CD4-positive, CD25-positive, alpha-beta regulatory T cell (primary cell): Measurements from ENCODE around the gene SZT2. TPM values are rescaled to one million over a fixed set of nuclear protein-coding genes. Genes with fewer than 3 reads are reported as not detected.

Experiments used
- ATAC-seq, 2 donors: fragments of 150-1000 bp; cut with Tn5 transposase; one replicate each; pipeline ENCODE4 v1.10.0; 2021; ENCODE audit warnings: low read depth in 2 of 2, moderate number of reproducible peaks in 2 of 2, moderate library complexity in 1 of 2
- DNase-seq, 3 donors: peaks; one replicate each; pipeline versions ENCODE4 v3.0.0 to v3.0.0-alpha.2; 2012 to 2022; ENCODE audit warnings: mixed read lengths in 1 of 3
- H3K27ac ChIP-seq: one replicate; pipeline ENCODE4 v1.7.0; 2013; ENCODE audit warnings: mild to moderate bottlenecking, low read length; ENCODE audit not compliant: insufficient read depth, poor library complexity, severe bottlenecking
- H3K27me3 ChIP-seq: one replicate; pipeline ENCODE4 v1.7.0; 2013; ENCODE audit warnings: low read length; ENCODE audit not compliant: control insufficient read depth, insufficient read depth
- H3K36me3 ChIP-seq: one replicate; pipeline ENCODE4 v1.7.0; 2013; ENCODE audit warnings: mild to moderate bottlenecking, low read length, moderate library complexity; ENCODE audit not compliant: control insufficient read depth, insufficient read depth
- H3K4me1 ChIP-seq: 2 replicates; pipeline ENCODE4 v1.7.0; 2013; ENCODE audit warnings: mild to moderate bottlenecking, low read length; ENCODE audit not compliant: insufficient read depth, control insufficient read depth, poor library complexity, severe bottlenecking
- H3K4me3 ChIP-seq: one replicate; pipeline ENCODE4 v1.7.0; 2013; ENCODE audit warnings: low read depth, mild to moderate bottlenecking, low read length, moderate library complexity
- H3K9me3 ChIP-seq, 2 experiments: 1 replicate in 1 of 2; 2 replicates in 1 of 2; pipeline ENCODE4 v1.7.0; 2013; ENCODE audit warnings: low read length in 2 of 2, mild to moderate bottlenecking in 1 of 2, moderate library complexity in 1 of 2; ENCODE audit not compliant: control insufficient read depth in 2 of 2
- H3K27ac Mint-ChIP-seq, 3 donors: one replicate each; pipeline ENCODE4 v1.8.0; 2020 to 2022; ENCODE audit warnings: mild to moderate bottlenecking in 3 of 3, mixed read lengths in 3 of 3, moderate library complexity in 2 of 3
- H3K27me3 Mint-ChIP-seq: one replicate; pipeline ENCODE4 v1.8.0; 2022; ENCODE audit warnings: mild to moderate bottlenecking, mixed read lengths
- H3K36me3 Mint-ChIP-seq: one replicate; pipeline ENCODE4 v1.8.0; 2020; ENCODE audit warnings: mixed read lengths
- H3K4me1 Mint-ChIP-seq, 4 donors: one replicate each; pipeline ENCODE4 v1.8.0; 2020 to 2022; ENCODE audit warnings: mixed read lengths in 4 of 4, mild to moderate bottlenecking in 1 of 4
- H3K4me3 Mint-ChIP-seq, 4 donors: one replicate each; pipeline ENCODE4 v1.8.0; 2020 to 2022; ENCODE audit warnings: mild to moderate bottlenecking in 4 of 4, mixed read lengths in 4 of 4, moderate library complexity in 3 of 4
- H3K9me3 Mint-ChIP-seq, 7 donors: one replicate each; pipeline ENCODE4 v1.8.0; 2020 to 2022; ENCODE audit warnings: mixed read lengths in 7 of 7, mild to moderate bottlenecking in 3 of 7, moderate library complexity in 2 of 7
- polyA plus RNA-seq, 4 donors: library from polyadenylated mRNA; unstranded; fragments of 300-500 nt; fragmentation: Illumina TruSeq; gene quantifications; one replicate each; pipeline ENCODE4 v1.2.3, GENCODE V29; 2021
- total RNA-seq: library from RNA; stranded (reverse); gene quantifications from one replicate; pipeline ENCODE4 v1.2.3, GENCODE V29; 2022

Gene SZT2
- total and polyA plus RNA-seq, 5 donors from 2014 or later, result 1.5 to 107 (median 3.9) TPM

- H3K36me3 ChIP-seq, result peaks cover 79% of the 10 kb centered on the region
- peaks cover 37% of the 10 kb centered on the region for H3K36me3 Mint-ChIP-seq
- peaks cover 0 to 2% (median 0%) of the 10 kb centered on the region in 7 donors for H3K9me3 Mint-ChIP-seq
- H3K27me3 ChIP-seq, result no peaks in the 10 kb centered on the region
- no peaks in the 10 kb centered on the region for H3K27me3 Mint-ChIP-seq
- no peak overlapping the region for H3K27ac ChIP-seq
- DNase-seq (no peak), ATAC-seq (no peak)
- peaks cover 0 to 2% (median under 1%) of the 10 kb centered on the region in 4 donors for H3K4me1 Mint-ChIP-seq
- no peak overlapping the region for H3K4me3 Mint-ChIP-seq
- peak overlapping the region in 2 of 3 donors; percentile 65 to 84 for H3K27ac Mint-ChIP-seq
- H3K4me1 ChIP-seq, result no peaks in the 10 kb centered on the region
- no peak overlapping the region for H3K4me3 ChIP-seq
- H3K9me3 ChIP-seq, result no peaks in the 10 kb centered on the region
Observed at GRCh38 chr1:43445606-43446387, 56.1 kb downstream of the SZT2 start.

- no peak overlapping the region for H3K27ac Mint-ChIP-seq
- DNase-seq (no peak), ATAC-seq (no peak)
- H3K36me3 ChIP-seq, result peaks cover 79% of the 10 kb centered on the region
- no peaks in the 10 kb centered on the region for H3K9me3 ChIP-seq
- no peaks in the 10 kb centered on the region for H3K4me1 ChIP-seq
- no peaks in the 10 kb centered on the region for H3K27me3 Mint-ChIP-seq
- H3K27me3 ChIP-seq, result no peaks in the 10 kb centered on the region
- H3K27ac ChIP-seq, result no peak overlapping the region
- H3K9me3 Mint-ChIP-seq, result no peaks in the 10 kb centered on the region
- peaks cover 0 to 2% (median under 1%) of the 10 kb centered on the region in 4 donors for H3K4me1 Mint-ChIP-seq
- no peak overlapping the region for H3K4me3 ChIP-seq
- H3K4me3 Mint-ChIP-seq, result peak overlapping the region in 1 of 4 donors; percentile 32
- H3K36me3 Mint-ChIP-seq, result peaks cover 37% of the 10 kb centered on the region
Observed at GRCh38 chr1:43446388-43446740, 56.7 kb downstream of the SZT2 start.

GRCh38 chr1:43446881-43447835 is 57.5 kb downstream of the SZT2 start:
- H3K4me3 Mint-ChIP-seq, result peak overlapping the region in 2 of 4 donors; percentile 32 to 49
- H3K4me1 Mint-ChIP-seq, result peaks cover 0 to 2% (median under 1%) of the 10 kb centered on the region in 4 donors
- H3K27me3 ChIP-seq, result no peaks in the 10 kb centered on the region
- H3K27me3 Mint-ChIP-seq, result no peaks in the 10 kb centered on the region
- H3K27ac ChIP-seq, result no peak overlapping the region
- H3K4me3 ChIP-seq, result no peak overlapping the region
- no peaks in the 10 kb centered on the region for H3K9me3 ChIP-seq
- peak overlapping the region in 1 of 3 donors; percentile 46 for H3K27ac Mint-ChIP-seq
- peaks cover 39% of the 10 kb centered on the region for H3K36me3 Mint-ChIP-seq
- ATAC-seq (no peak), DNase-seq (no peak)
- H3K36me3 ChIP-seq, result peaks cover 74% of the 10 kb centered on the region
- no peaks in the 10 kb centered on the region for H3K4me1 ChIP-seq
- no peaks in the 10 kb centered on the region for H3K9me3 Mint-ChIP-seq

- DNase-seq, result no peak
Observed at GRCh38 chr1:43447891-43448708, 58.4 kb downstream of the SZT2 start.

GRCh38 chr1:43448955-43449707 is 59.4 kb downstream of the SZT2 start:
- Histone ChIP-seq H3K36me3 (peaks cover 61% of the 10 kb centered on the region), H3K9me3 (no peaks in the 10 kb centered on the region), H3K4me1 (peaks cover 3% of the 10 kb centered on the region), H3K27ac (no peak overlapping the region), H3K27me3 (no peaks in the 10 kb centered on the region), H3K4me3 (no peak overlapping the region)
- H3K27me3 Mint-ChIP-seq, result no peaks in the 10 kb centered on the region
- no peaks in the 10 kb centered on the region for H3K9me3 Mint-ChIP-seq
- ATAC-seq (no peak), DNase-seq (no peak)
- H3K4me1 Mint-ChIP-seq, result peaks cover 2 to 15% (median 10%) of the 10 kb centered on the region in 4 donors
- peak overlapping the region in 2 of 4 donors; percentile 61 to 88 for H3K4me3 Mint-ChIP-seq
- H3K36me3 Mint-ChIP-seq, result peaks cover 38% of the 10 kb centered on the region
- peak overlapping the region; percentile 1 to 47 (median 20) for H3K27ac Mint-ChIP-seq

More at GRCh38 chr1:43447891-43448708, 58.4 kb downstream of the SZT2 start:
- Mint-ChIP-seq H3K27me3 (no peaks in the 10 kb centered on the region), H3K4me1 (peaks cover 0 to 11% (median 9%) of the 10 kb centered on the region in 4 donors), H3K27ac (peak overlapping the region in 1 of 3 donors; percentile 42), H3K4me3 (no peak overlapping the region), H3K9me3 (no peaks in the 10 kb centered on the region), H3K36me3 (peaks cover 41% of the 10 kb centered on the region)
- H3K36me3 ChIP-seq, result peaks cover 69% of the 10 kb centered on the region
- no peaks in the 10 kb centered on the region for H3K27me3 ChIP-seq
- H3K4me3 ChIP-seq, result no peak overlapping the region
- H3K9me3 ChIP-seq, result no peaks in the 10 kb centered on the region
- H3K4me1 ChIP-seq, result no peaks in the 10 kb centered on the region
- no peak overlapping the region for H3K27ac ChIP-seq
- no peak for ATAC-seq

- H3K27me3 Mint-ChIP-seq, result peaks cover 4% of the 10 kb centered on the region
- no peak overlapping the region for H3K4me3 ChIP-seq
- peaks cover 7 to 21% (median 15%) of the 10 kb centered on the region in 4 donors for H3K4me1 Mint-ChIP-seq
- peak overlapping the region in 1 of 3 donors; percentile 20 for H3K27ac Mint-ChIP-seq
- no peak for ATAC-seq
- H3K36me3 ChIP-seq, result peaks cover 59% of the 10 kb centered on the region
- DNase-seq, result no peak
- H3K4me3 Mint-ChIP-seq, result no peak overlapping the region
- no peaks in the 10 kb centered on the region for H3K9me3 Mint-ChIP-seq
- peaks cover 3% of the 10 kb centered on the region for H3K27me3 ChIP-seq
- peaks cover 34% of the 10 kb centered on the region for H3K36me3 Mint-ChIP-seq
- peaks cover 9% of the 10 kb centered on the region for H3K4me1 ChIP-seq
- H3K9me3 ChIP-seq, result no peaks in the 10 kb centered on the region
- H3K27ac ChIP-seq, result no peak overlapping the region
Observed at GRCh38 chr1:43449708-43450069, 60.0 kb downstream of the SZT2 start.
